ENCODE results near the gene MAVS.

The MAVS gene

GRCh38 chr20:3865152-3865886 is 18.7 kb downstream of the MAVS start:
- Histone ChIP-seq H3K36me3 (peaks cover 99% of the 10 kb centered on the region), H3K9ac (no peak overlapping the region), H3K4me3 (no peak overlapping the region), H3K27ac (no peak overlapping the region), H3K9me3 (peaks cover 12% of the 10 kb centered on the region), H3K4me2 (no peak overlapping the region), H3K4me1 (peaks cover 36% of the 10 kb centered on the region), H4K20me1 (peaks cover 65% of the 10 kb centered on the region), H3K27me3 (no peaks in the 10 kb centered on the region)
- no peak for TF ChIP-seq Cebpa-rat (IDR thresholded peaks at IDR 0.05)

- Histone ChIP-seq H3K27ac (no peak overlapping the region), H3K9me3 (peaks cover 12% of the 10 kb centered on the region), H3K27me3 (no peaks in the 10 kb centered on the region), H4K20me1 (peaks cover 65% of the 10 kb centered on the region), H3K36me3 (peaks cover 99% of the 10 kb centered on the region), H3K4me1 (peaks cover 36% of the 10 kb centered on the region), H3K9ac (no peak overlapping the region), H3K4me3 (no peak overlapping the region), H3K4me2 (no peak overlapping the region)
- TF ChIP-seq Cebpa-rat (IDR thresholded peaks at IDR 0.05), result no peak
Observed at GRCh38 chr20:3865887-3866407, 19.3 kb downstream of the MAVS start.

GRCh38 chr20:3866464-3866863 is 19.8 kb downstream of the MAVS start:
- H3K9me3 ChIP-seq, result peaks cover 11% of the 10 kb centered on the region
- no peak overlapping the region for H3K27ac ChIP-seq
- H3K4me1 ChIP-seq, result peaks cover 36% of the 10 kb centered on the region
- no peak overlapping the region for H3K4me3 ChIP-seq
- no peaks in the 10 kb centered on the region for H3K27me3 ChIP-seq
- TF ChIP-seq Cebpa-rat (IDR thresholded peaks at IDR 0.05), result no peak
- H3K36me3 ChIP-seq, result peaks cover 99% of the 10 kb centered on the region
- peaks cover 69% of the 10 kb centered on the region for H4K20me1 ChIP-seq
- no peak overlapping the region for H3K4me2 ChIP-seq
- H3K9ac ChIP-seq, result no peak overlapping the region

GRCh38 chr20:3867802-3868201 is 21.2 kb downstream of the MAVS start:
- Histone ChIP-seq H3K36me3 (peaks cover 98% of the 10 kb centered on the region), H3K4me2 (no peak overlapping the region), H3K4me3 (no peak overlapping the region), H3K27me3 (no peaks in the 10 kb centered on the region), H4K20me1 (peaks cover 61% of the 10 kb centered on the region), H3K27ac (no peak overlapping the region), H3K9ac (no peak overlapping the region), H3K4me1 (peaks cover 27% of the 10 kb centered on the region), H3K9me3 (no peaks in the 10 kb centered on the region)
- no peak for TF ChIP-seq Cebpa-rat (IDR thresholded peaks at IDR 0.05)

- H3K36me3 ChIP-seq, result peaks cover 99% of the 10 kb centered on the region
Observed at GRCh38 chr20:3869839-3870634, 23.4 kb downstream of the MAVS start.

GRCh38 chr20:3871550-3872265 is 25.1 kb downstream of the MAVS start:
- Histone ChIP-seq H3K4me2 (no peak overlapping the region), H3K27me3 (no peaks in the 10 kb centered on the region), H3K4me1 (peaks cover 34% of the 10 kb centered on the region), H3K36me3 (peaks cover 82% of the 10 kb centered on the region), H3K9me3 (no peaks in the 10 kb centered on the region), H3K9ac (no peak overlapping the region), H3K4me3 (no peak overlapping the region), H3K27ac (no peak overlapping the region), H4K20me1 (peaks cover 45% of the 10 kb centered on the region)
- no peak for TF ChIP-seq Cebpa-rat (IDR thresholded peaks at IDR 0.05)

More at GRCh38 chr20:3869839-3870634, 23.4 kb downstream of the MAVS start:
- Histone ChIP-seq H3K4me2 (no peak overlapping the region), H3K4me3 (no peak overlapping the region), H3K9me3 (no peaks in the 10 kb centered on the region), H3K27me3 (no peaks in the 10 kb centered on the region), H3K9ac (no peak overlapping the region), H4K20me1 (peaks cover 45% of the 10 kb centered on the region), H3K27ac (no peak overlapping the region), H3K4me1 (peaks cover 17% of the 10 kb centered on the region)
- TF ChIP-seq Cebpa-rat (IDR thresholded peaks at IDR 0.05), result no peak

- Histone ChIP-seq H3K27ac (no peak overlapping the region), H3K9me3 (no peaks in the 10 kb centered on the region), H3K9ac (no peak overlapping the region), H3K4me3 (no peak overlapping the region), H3K36me3 (peaks cover 68% of the 10 kb centered on the region), H4K20me1 (peaks cover 32% of the 10 kb centered on the region), H3K27me3 (no peaks in the 10 kb centered on the region), H3K4me2 (no peak overlapping the region), H3K4me1 (peaks cover 26% of the 10 kb centered on the region)
- no peak for TF ChIP-seq Cebpa-rat (IDR thresholded peaks at IDR 0.05)
Observed at GRCh38 chr20:3873507-3873906, 26.9 kb downstream of the MAVS start.

GRCh38 chr20:3874194-3874844 is 27.7 kb downstream of the MAVS start:
- Histone ChIP-seq H3K4me3 (no peak overlapping the region), H4K20me1 (peaks cover 32% of the 10 kb centered on the region), H3K4me2 (peak overlapping the region; percentile 64), H3K27me3 (no peaks in the 10 kb centered on the region), H3K9ac (no peak overlapping the region; the same call in 1 of the 2 replicates), H3K9me3 (no peaks in the 10 kb centered on the region), H3K27ac (peak overlapping the region; percentile 37; the same call in 1 of the 2 replicates), H3K36me3 (peaks cover 67% of the 10 kb centered on the region), H3K4me1 (peaks cover 26% of the 10 kb centered on the region)
- TF ChIP-seq Cebpa-rat (IDR thresholded peaks at IDR 0.05), result no peak

GRCh38 chr20:3875378-3875974 is 28.8 kb downstream of the MAVS start:
- H3K4me3 ChIP-seq, result no peak overlapping the region
- H3K27ac ChIP-seq, result peak overlapping the region; percentile 37
- H3K4me1 ChIP-seq, result peaks cover 26% of the 10 kb centered on the region
- no peaks in the 10 kb centered on the region for H3K27me3 ChIP-seq
- peak overlapping the region; percentile 18; the same call in 1 of the 2 replicates for H3K9ac ChIP-seq
- H3K4me2 ChIP-seq, result peak overlapping the region; percentile 64
- TF ChIP-seq Cebpa-rat (IDR thresholded peaks at IDR 0.05), result no peak
- H3K36me3 ChIP-seq, result peaks cover 59% of the 10 kb centered on the region
- H3K9me3 ChIP-seq, result no peaks in the 10 kb centered on the region
- H4K20me1 ChIP-seq, result peaks cover 32% of the 10 kb centered on the region
